ENCODE results near the gene SPDEF. TPM values are rescaled to one million over a fixed set of nuclear protein-coding genes. Genes with fewer than 3 reads are reported as not detected.

The SPDEF gene
- total RNA-seq, 1 experiment from 2014 or later = 0.85 TPM

- no peaks in the 10 kb centered on the region for H3K27me3 ChIP-seq (ENCODE audit: insufficient read depth, low read depth)
- H3K27ac ChIP-seq = no peak overlapping the region
- intact Hi-C loops (cut with micrococcal nuclease; ENCODE audit: unreplicated experiment) = no loop called here
- ChIA-PET POLR2A (ENCODE audit: unreplicated experiment) (no interaction called here), CTCF (no interaction called here)
- H3K9me2 ChIP-seq (ENCODE audit: insufficient read depth) = no peaks in the 10 kb centered on the region
- H3F3A ChIP-seq (ENCODE audit: insufficient read depth, low read depth) = peaks cover 6% of the 10 kb centered on the region; the same call in 1 of the 2 replicates
- H3K4me3 ChIP-seq = no peak overlapping the region
- peaks cover 59% of the 10 kb centered on the region for H3K4me1 ChIP-seq (replicated peaks; ENCODE audit: insufficient read depth)
- H4K20me1 ChIP-seq (ENCODE audit: insufficient read depth) = no peaks in the 10 kb centered on the region
- H3K9me3 ChIP-seq (ENCODE audit: insufficient read depth, low read depth) = no peaks in the 10 kb centered on the region
- TF ChIP-seq, protein P1, sequence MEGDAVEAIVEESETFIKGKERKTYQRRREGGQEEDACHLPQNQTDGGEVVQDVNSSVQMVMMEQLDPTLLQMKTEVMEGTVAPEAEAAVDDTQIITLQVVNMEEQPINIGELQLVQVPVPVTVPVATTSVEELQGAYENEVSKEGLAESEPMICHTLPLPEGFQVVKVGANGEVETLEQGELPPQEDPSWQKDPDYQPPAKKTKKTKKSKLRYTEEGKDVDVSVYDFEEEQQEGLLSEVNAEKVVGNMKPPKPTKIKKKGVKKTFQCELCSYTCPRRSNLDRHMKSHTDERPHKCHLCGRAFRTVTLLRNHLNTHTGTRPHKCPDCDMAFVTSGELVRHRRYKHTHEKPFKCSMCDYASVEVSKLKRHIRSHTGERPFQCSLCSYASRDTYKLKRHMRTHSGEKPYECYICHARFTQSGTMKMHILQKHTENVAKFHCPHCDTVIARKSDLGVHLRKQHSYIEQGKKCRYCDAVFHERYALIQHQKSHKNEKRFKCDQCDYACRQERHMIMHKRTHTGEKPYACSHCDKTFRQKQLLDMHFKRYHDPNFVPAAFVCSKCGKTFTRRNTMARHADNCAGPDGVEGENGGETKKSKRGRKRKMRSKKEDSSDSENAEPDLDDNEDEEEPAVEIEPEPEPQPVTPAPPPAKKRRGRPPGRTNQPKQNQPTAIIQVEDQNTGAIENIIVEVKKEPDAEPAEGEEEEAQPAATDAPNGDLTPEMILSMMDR (conservative IDR thresholded peaks at IDR 0.05) = no peak
- no peak for TF ChIP-seq EZH2 (IDR thresholded peaks at IDR 0.05; ENCODE audit: low read depth)
- no TSS peak for BruUV-seq (replicated peaks)
- no peak overlapping the region for H2AFZ ChIP-seq
- no peaks in the 10 kb centered on the region for H3K79me2 ChIP-seq (ENCODE audit: low read depth)
- H3K36me3 ChIP-seq (ENCODE audit: low read depth) = no peaks in the 10 kb centered on the region
- peak in 1 of 2 experiments; percentile 24 for DNase-seq
- H3K4me2 ChIP-seq = no peak overlapping the region
Measured at GRCh38 chr6:34549804-34550202, 6.3 kb downstream of the SPDEF start.

DNA sequence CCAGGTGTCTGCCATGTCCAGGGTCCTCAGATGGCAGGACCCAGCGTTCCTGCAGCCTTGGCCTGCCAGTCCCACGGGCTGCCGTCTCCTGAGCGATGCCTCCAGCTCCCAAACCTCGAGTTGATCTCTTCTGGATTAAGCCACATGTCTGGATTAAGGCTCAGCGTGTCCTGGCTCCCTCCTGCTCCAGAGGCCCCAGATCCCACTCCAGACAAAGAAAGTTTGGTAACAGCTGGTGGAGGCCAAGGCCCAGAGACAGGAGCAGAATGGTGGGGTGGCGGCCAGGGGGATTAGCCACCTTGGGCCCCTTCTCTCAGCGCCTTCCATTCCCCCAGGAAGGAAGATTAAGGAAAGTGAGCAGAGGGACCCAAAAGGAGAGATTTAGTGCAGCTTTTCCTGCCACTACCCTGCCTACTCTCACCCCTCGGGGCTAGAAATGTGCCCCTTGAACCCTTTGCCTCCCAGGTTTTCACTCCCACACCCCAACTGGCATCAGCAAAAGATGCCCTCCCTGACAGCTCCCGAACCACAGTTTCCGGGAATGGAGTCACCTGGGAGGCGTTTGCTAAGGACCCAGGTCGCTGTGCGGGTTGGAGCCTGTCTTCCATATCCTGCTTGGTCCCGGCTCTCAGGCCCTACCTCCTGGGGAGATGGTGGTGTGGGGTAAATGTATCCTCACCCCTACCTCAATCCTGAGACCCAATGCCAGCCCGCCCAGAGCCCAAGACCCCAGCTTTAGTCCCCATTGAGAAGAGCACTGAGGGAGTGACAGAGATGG, 6.9 kb downstream of the SPDEF start:
- Histone ChIP-seq H3K9me2 (ENCODE audit: insufficient read depth) (no peaks in the 10 kb centered on the region), H3K9me3 (ENCODE audit: insufficient read depth, low read depth) (no peaks in the 10 kb centered on the region), H3K36me3 (ENCODE audit: low read depth) (no peaks in the 10 kb centered on the region), H2AFZ (no peak overlapping the region), H4K20me1 (ENCODE audit: insufficient read depth) (no peaks in the 10 kb centered on the region), H3K27ac (no peak overlapping the region), H3F3A (ENCODE audit: insufficient read depth, low read depth) (peaks cover 4% of the 10 kb centered on the region; the same call in 1 of the 2 replicates), H3K79me2 (ENCODE audit: low read depth) (no peaks in the 10 kb centered on the region), H3K4me1 (replicated peaks; ENCODE audit: insufficient read depth) (peaks cover 59% of the 10 kb centered on the region), H3K4me2 (no peak overlapping the region), H3K4me3 (no peak overlapping the region), H3K27me3 (ENCODE audit: insufficient read depth, low read depth) (no peaks in the 10 kb centered on the region)
- no TSS peak for BruUV-seq (replicated peaks)
- POLR2A ChIA-PET (ENCODE audit: unreplicated experiment) = no interaction called here
- intact Hi-C loops (cut with micrococcal nuclease; ENCODE audit: unreplicated experiment) = no loop called here
- CTCF ChIA-PET = no interaction called here
- DNase-seq = no peak
- no peak for TF ChIP-seq EZH2 (IDR thresholded peaks at IDR 0.05; ENCODE audit: low read depth)
- TF ChIP-seq, protein P1 (conservative IDR thresholded peaks at IDR 0.05) = no peak

GRCh38 chr6:34547701-34548644, 8.2 kb downstream of the SPDEF start:
- peaks cover 59% of the 10 kb centered on the region for H3K4me1 ChIP-seq (replicated peaks; ENCODE audit: insufficient read depth)
- no peaks in the 10 kb centered on the region for H3K9me2 ChIP-seq (ENCODE audit: insufficient read depth)
- BruUV-seq (replicated peaks) = no TSS peak
- no peaks in the 10 kb centered on the region for H3K9me3 ChIP-seq (ENCODE audit: insufficient read depth, low read depth)
- H3K4me2 ChIP-seq = peak overlapping the region; percentile 35; the same call in 1 of the 2 replicates
- ChIA-PET CTCF (no interaction called here), POLR2A (ENCODE audit: unreplicated experiment) (no interaction called here)
- H3K27me3 ChIP-seq (ENCODE audit: insufficient read depth, low read depth) = no peaks in the 10 kb centered on the region
- no peaks in the 10 kb centered on the region; the same call in 1 of the 2 replicates for H3F3A ChIP-seq (ENCODE audit: insufficient read depth, low read depth)
- no peak overlapping the region for H2AFZ ChIP-seq
- TF ChIP-seq, protein P1 (conservative IDR thresholded peaks at IDR 0.05) = no peak
- TF ChIP-seq EZH2 (IDR thresholded peaks at IDR 0.05; ENCODE audit: low read depth) = no peak
- no peaks in the 10 kb centered on the region for H4K20me1 ChIP-seq (ENCODE audit: insufficient read depth)
- DNase-seq = no peak
- intact Hi-C loops (cut with micrococcal nuclease; ENCODE audit: unreplicated experiment) = no loop called here
- H3K27ac ChIP-seq = no peak overlapping the region
- H3K36me3 ChIP-seq (ENCODE audit: low read depth) = no peaks in the 10 kb centered on the region
- H3K79me2 ChIP-seq (ENCODE audit: low read depth) = no peaks in the 10 kb centered on the region
- H3K4me3 ChIP-seq = no peak overlapping the region
